HEK293T (cell line): ENCODE measurements around the gene SMARCC1.

Experiments used
- ARNT ChIP-seq: fragments of 450-650 bp; IDR thresholded peaks from 2 replicates; pipeline ENCODE4 v1.6.1; 2017; ENCODE audit warnings: mild to moderate bottlenecking
- BHLHE40 ChIP-seq: fragments of 450-650 bp; IDR thresholded peaks from 2 replicates; pipeline ENCODE4 v1.6.1; 2016; ENCODE audit warnings: mild to moderate bottlenecking, moderate library complexity, borderline replicate concordance
- FOXA1 ChIP-seq: fragments of 450-650 bp; IDR thresholded peaks from 2 replicates; pipeline ENCODE4 v1.6.1; 2016; ENCODE audit warnings: mild to moderate bottlenecking
- FOXK2 ChIP-seq: fragments of 450-650 bp; IDR thresholded peaks from 2 replicates; pipeline ENCODE4 v1.6.1; 2016; ENCODE audit warnings: mild to moderate bottlenecking
- L3MBTL2 ChIP-seq: fragments of 450-650 bp; conservative IDR thresholded peaks from 2 replicates; pipeline ENCODE4 v1.6.1; 2016; ENCODE audit warnings: mild to moderate bottlenecking
- NFRKB ChIP-seq: fragments of 450-650 bp; IDR thresholded peaks from 2 replicates; pipeline ENCODE4 v1.6.1; 2016; ENCODE audit warnings: mild to moderate bottlenecking, moderate library complexity
- SP1 ChIP-seq: fragments of 450-650 bp; IDR thresholded peaks from 2 replicates; pipeline ENCODE4 v1.6.1; 2017
- SUZ12 ChIP-seq: fragments of 450-650 bp; IDR thresholded peaks from 2 replicates; pipeline ENCODE4 v1.6.1; 2016; ENCODE audit warnings: mild to moderate bottlenecking

DNA sequence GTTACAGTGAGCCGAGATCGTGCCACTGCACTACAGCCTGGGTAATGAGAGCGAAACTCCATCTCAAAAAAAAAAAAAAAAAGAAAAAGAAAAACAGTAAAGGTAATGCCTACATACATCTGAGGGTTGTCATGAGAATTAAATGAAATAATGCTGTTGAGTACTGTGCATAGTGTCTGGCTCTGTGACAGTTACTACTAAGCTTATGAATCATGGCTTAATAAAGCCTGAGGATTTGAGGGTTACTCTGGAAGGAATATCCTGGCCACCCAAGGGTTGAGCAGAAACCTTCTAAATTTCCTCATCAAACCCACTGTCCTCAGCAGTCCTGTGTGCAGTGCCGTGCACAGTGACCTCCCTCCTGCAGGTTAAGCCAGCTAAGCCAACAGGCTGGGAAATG is 241.4 kb downstream of the SMARCC1 start:
- TF ChIP-seq ARNT, result no peak
- TF ChIP-seq NFRKB, result no peak
- TF ChIP-seq SP1, result no peak
- TF ChIP-seq BHLHE40, result no peak
- no peak for TF ChIP-seq FOXA1
- TF ChIP-seq L3MBTL2, result no peak
- TF ChIP-seq FOXK2, result no peak
- TF ChIP-seq SUZ12, result no peak
